Endothelial cell of umbilical vein (primary cell): Measurements from ENCODE around the gene POLR3A. TPM values are rescaled to one million over a fixed set of nuclear protein-coding genes. Genes with fewer than 3 reads are reported as not detected.

Experiments used
- BruUV-seq: library from RNA; stranded (reverse); fragments of 400-500 nt; replicated peaks from 2 replicates; lab custom pipeline; 2021; lab: Mats Ljungman, UMichigan
- CTCF ChIA-PET: fragments of 300-600, 350-600 bp; sonication (Branson Sonifier 250); formaldehyde crosslinking; loops from one replicate; lab custom pipeline; 2021; ENCODE audit warnings: antibody characterized with exemption, inconsistent platforms; lab: Charles Lee
- POLR2A ChIA-PET: fragments of 300-600, 350-600 bp; sonication (Branson Sonifier 250); formaldehyde crosslinking; loops from one replicate; lab custom pipeline; 2021; ENCODE audit warnings: antibody characterized with exemption, inconsistent platforms; lab: Charles Lee
- DNase-seq: peaks from one replicate; pipeline ENCODE4 v3.0.0-alpha.2; 2011; ENCODE audit warnings: low read depth, low spot score
- FAIRE-seq: peaks from 2 replicates; lab custom pipeline; 2011; peaks lifted over from hg19 to GRCh38; lab: Jason Lieb, UNC
- H2AFZ ChIP-seq: 2 replicates; pipeline ENCODE4 v1.6.0; 2012; ENCODE audit warnings: low read depth, low read length, control low read depth, inconsistent platforms
- H3K27ac ChIP-seq: 2 replicates; pipeline ENCODE4 v1.5.1; 2011; ENCODE audit warnings: low read depth, mild to moderate bottlenecking, control low read depth, low read length, moderate library complexity; ENCODE audit not compliant: insufficient read depth
- H3K27me3 ChIP-seq, 2 experiments: 2 replicates each; pipeline versions ENCODE4 v1.6.0 to v1.6.1; 2011; ENCODE audit warnings: low read length in 2 of 2, mixed read lengths in 1 of 2; ENCODE audit not compliant: control insufficient read depth in 2 of 2, insufficient read depth in 2 of 2
- H3K36me3 ChIP-seq, 2 experiments: 2 replicates in 1 of 2; 3 replicates in 1 of 2; pipeline ENCODE4 v1.5.1; 2011; ENCODE audit warnings: low read length in 2 of 2, mild to moderate bottlenecking in 1 of 2, moderate library complexity in 1 of 2; ENCODE audit not compliant: control insufficient read depth in 2 of 2, insufficient read depth in 2 of 2; ENCODE audit errors: extremely low read depth in 1 of 2
- H3K4me1 ChIP-seq: 3 replicates; pipeline ENCODE4 v1.5.1; 2011; ENCODE audit warnings: mild to moderate bottlenecking, low read length; ENCODE audit not compliant: control insufficient read depth, insufficient read depth; ENCODE audit errors: extremely low read depth
- H3K4me2 ChIP-seq: 2 replicates; pipeline ENCODE4 v1.6.1; 2011; ENCODE audit warnings: low read length, control low read depth, mixed read lengths; ENCODE audit not compliant: insufficient read depth
- H3K4me3 ChIP-seq, 3 experiments: fragments of 200-600 bp in 1 of 3; sonication (generic), shearing (Covaris generic) in 1 of 3; replicated peaks in 1 of 3; 2 replicates each; pipeline ENCODE4 v1.5.1; 2011 to 2016; ENCODE audit warnings: control low read depth in 3 of 3, low read length in 3 of 3, mild to moderate bottlenecking in 2 of 3, inconsistent platforms in 1 of 3, low read depth in 1 of 3, moderate library complexity in 1 of 3; ENCODE audit not compliant: insufficient read depth in 1 of 3
- H3K79me2 ChIP-seq: 2 replicates; pipeline ENCODE4 v1.6.0; 2012; ENCODE audit warnings: low read length, inconsistent platforms; ENCODE audit not compliant: control insufficient read depth, insufficient read depth
- H3K9ac ChIP-seq: replicated peaks from 2 replicates; pipeline ENCODE3; 2011; ENCODE audit warnings: low read length, control low read depth; ENCODE audit not compliant: insufficient read depth; ENCODE audit errors: extremely low read depth
- H3K9me1 ChIP-seq: replicated peaks from 3 replicates; pipeline ENCODE4 v1.6.0; 2011; ENCODE audit warnings: mild to moderate bottlenecking, low read length; ENCODE audit not compliant: control insufficient read depth, insufficient read depth; ENCODE audit errors: extremely low read depth
- H3K9me3 ChIP-seq: replicated peaks from 2 replicates; pipeline ENCODE4 v1.5.1; 2012; ENCODE audit warnings: low read length, inconsistent platforms; ENCODE audit not compliant: control insufficient read depth, insufficient read depth
- H4K20me1 ChIP-seq: replicated peaks from 2 replicates; pipeline ENCODE3; 2011; ENCODE audit warnings: mild to moderate bottlenecking, low read length; ENCODE audit not compliant: control insufficient read depth, insufficient read depth; ENCODE audit errors: extremely low read depth
- CTCF ChIP-seq, 2 donors: IDR thresholded peaks; 1 replicate in 1 of 2; 2 replicates in 1 of 2; pipeline ENCODE4 v1.5.1; 2011; ENCODE audit warnings: low read length in 2 of 2, mild to moderate bottlenecking in 2 of 2, moderate library complexity in 2 of 2, control low read depth in 1 of 2, inconsistent platforms in 1 of 2, low read depth in 1 of 2; ENCODE audit not compliant: insufficient read depth in 1 of 2; ENCODE audit errors: extremely low read depth in 1 of 2
- EZH2 ChIP-seq: IDR thresholded peaks from 2 replicates; pipeline ENCODE4 v1.6.1; 2012; ENCODE audit warnings: borderline replicate concordance, low read depth, mild to moderate bottlenecking, moderate library complexity, low read length, inconsistent platforms; ENCODE audit not compliant: severe bottlenecking
- FOS ChIP-seq: IDR thresholded peaks from 2 replicates; pipeline ENCODE4 v1.6.1; 2011; ENCODE audit warnings: mild to moderate bottlenecking, low read length, moderate library complexity, borderline replicate concordance; ENCODE audit not compliant: insufficient read depth
- GATA2 ChIP-seq: IDR thresholded peaks from 2 replicates; pipeline ENCODE4 v1.7.0; 2011; ENCODE audit warnings: low read depth, mild to moderate bottlenecking, moderate library complexity, mixed read lengths, low read length; ENCODE audit not compliant: insufficient read length, insufficient read depth
- JUN ChIP-seq: IDR thresholded peaks from 2 replicates; pipeline ENCODE4 v1.6.1; 2011; ENCODE audit warnings: borderline replicate concordance, low read depth; ENCODE audit not compliant: insufficient read length, insufficient read depth
- MAX ChIP-seq: IDR thresholded peaks from 2 replicates; pipeline ENCODE4 v1.6.1; 2011; ENCODE audit not compliant: insufficient read depth, insufficient read length
- MYC ChIP-seq: IDR thresholded peaks from one replicate; pipeline ENCODE4 v1.6.1; 2011; ENCODE audit warnings: mild to moderate bottlenecking, low read depth, low read length
- POLR2A ChIP-seq: IDR thresholded peaks from 2 replicates; pipeline ENCODE4 v1.6.1; 2012; ENCODE audit warnings: low read depth, mild to moderate bottlenecking, control low read depth, low read length
- POLR2AphosphoS5 ChIP-seq: IDR thresholded peaks from 2 replicates; pipeline ENCODE4 v1.6.1; 2012; ENCODE audit warnings: low read depth, mild to moderate bottlenecking, control low read depth, low read length, moderate library complexity; ENCODE audit not compliant: insufficient read depth
- dilution Hi-C: fragments of 300-500 bp; cut with MboI; formaldehyde crosslinking; loops from one replicate; pipeline ENCODE4 v1.15.0; 2019; ENCODE audit warnings: low sequenced_read_pairs; ENCODE audit not compliant: extremely low pct_ligation_motif_present
- intact Hi-C: fragments of 100-400 bp; cut with micrococcal nuclease; formaldehyde crosslinking; loops from one replicate; pipeline ENCODE4 v1.10.0; 2022
- polyA plus RNA-seq, 4 experiments: library from polyadenylated mRNA; depleted of rRNA in 3 of 4; stranded (reverse) in 3 of 4; unstranded in 1 of 4; fragments of >200 nt; gene quantifications; 2 replicates each; pipeline versions ENCODE4 v1.2.1 to v1.2.3, GENCODE V29; 2011 to 2012; ENCODE audit warnings: missing spikeins in 1 of 4
- total RNA-seq: library from RNA; stranded (reverse); gene quantifications from 2 replicates; pipeline ENCODE4 v1.2.3, GENCODE V29; 2021

The POLR3A gene
- total and polyA plus RNA-seq, 2 donors (not counting 3 experiments of a cell fraction or from before 2014, with no cell fraction given), result 9.5 to 25.3 TPM

DNA sequence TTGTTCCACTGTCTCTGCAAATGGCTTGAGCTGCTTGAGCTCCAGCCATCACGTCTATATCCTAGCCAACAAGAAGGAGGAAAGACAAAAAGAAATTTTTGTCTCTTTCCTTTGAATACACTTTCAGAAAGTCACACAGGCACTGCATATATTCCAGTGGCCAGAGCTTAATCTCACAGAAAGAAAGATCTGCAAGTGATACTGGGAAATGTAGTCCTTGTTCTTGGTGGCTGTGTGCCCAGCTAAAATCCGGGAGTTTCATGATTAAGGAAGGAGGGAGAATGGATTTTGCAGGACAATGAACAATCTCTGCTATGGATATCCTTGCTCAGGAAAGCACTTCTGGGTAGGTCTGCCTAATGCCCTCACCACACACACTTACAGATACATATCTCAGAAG, 83.2 kb downstream of the POLR3A start:
- Histone ChIP-seq H3K4me3 (no peak overlapping the region), H3K4me1 (peaks cover 16% of the 10 kb centered on the region), H2AFZ (no peak overlapping the region), H3K27ac (no peak overlapping the region), H3K9me1 (no peaks in the 10 kb centered on the region), H3K36me3 (no peaks in the 10 kb centered on the region), H3K27me3 (no peaks in the 10 kb centered on the region), H3K9ac (no peak overlapping the region), H3K9me3 (no peaks in the 10 kb centered on the region), H3K4me2 (no peak overlapping the region), H3K79me2 (no peaks in the 10 kb centered on the region), H4K20me1 (no peaks in the 10 kb centered on the region)
- dilution Hi-C loops (no loop called here), intact Hi-C loops (loop anchor here (5.0 kb wide), 1 partner anchor 81 kb away; the partner anchor contains the start of gene POLR3A)
- DNase-seq (peak; percentile 58), FAIRE-seq (peak; percentile 59)
- ChIA-PET CTCF (interaction anchor here (1.0 kb wide), 1 partner anchor 84 kb away, joined by 3 read pairs; the partner anchor contains the start of gene POLR3A), POLR2A (no interaction called here)
- BruUV-seq, result no TSS peak
- TF ChIP-seq POLR2AphosphoS5 (no peak), MYC (no peak), MAX (no peak), GATA2 (no peak), EZH2 (no peak), FOS (no peak), JUN (no peak), POLR2A (no peak), CTCF (IDR thresholded peaks at IDR 0.05; ENCODE audit: extremely low read depth in 1 of 2, insufficient read depth in 1 of 2, low read depth in 1 of 2, low read length in 2 of 2) (no peak)
